GM23338 (cell line): ENCODE data around the gene LRMDA. TPM values are rescaled to one million over a fixed set of nuclear protein-coding genes. Genes with fewer than 3 reads are reported as not detected.

Experiments
- ATAC-seq: fragments of 200-7000 bp; cut with Tn5 transposase; 3 replicates; pipeline ENCODE4 v1.9.1; 2020
- DNase-seq: peaks from one replicate; pipeline ENCODE4 v3.0.0-alpha.2; 2015; ENCODE audit warnings: low spot score
- H2AFZ ChIP-seq: fragments of 200-600 bp; sonication (generic); 2 replicates; pipeline ENCODE4 v1.8.0; 2016; ENCODE audit warnings: antibody characterized with exemption, mild to moderate bottlenecking, moderate library complexity
- H3F3A ChIP-seq: fragments of 200-600 bp; sonication (generic); replicated peaks from 2 replicates; pipeline ENCODE4 v1.8.0; 2017; ENCODE audit warnings: antibody characterized with exemption, mixed run types, low read depth
- H3K27ac ChIP-seq: fragments of 200-600 bp; sonication (generic); 2 replicates; pipeline ENCODE4 v1.6.1; 2016; ENCODE audit warnings: low read depth
- H3K27me3 ChIP-seq: fragments of 200-600 bp; sonication (generic); 2 replicates; pipeline ENCODE4 v1.8.0; 2016; ENCODE audit warnings: mild to moderate bottlenecking, mixed run types, moderate library complexity; ENCODE audit not compliant: insufficient read depth
- H3K36me3 ChIP-seq: fragments of 200-600 bp; sonication (generic); 2 replicates; pipeline ENCODE4 v1.8.0; 2016; ENCODE audit warnings: mild to moderate bottlenecking; ENCODE audit not compliant: insufficient read depth
- H3K4me1 ChIP-seq: fragments of 200-600 bp; sonication (generic); 2 replicates; pipeline ENCODE4 v1.8.0; 2016; ENCODE audit warnings: mild to moderate bottlenecking, moderate library complexity; ENCODE audit not compliant: insufficient read depth
- H3K4me2 ChIP-seq: fragments of 200-600 bp; sonication (generic); 2 replicates; pipeline ENCODE4 v1.7.1; 2017; ENCODE audit warnings: mixed run types
- H3K4me3 ChIP-seq: fragments of 200-600 bp; sonication (generic); 2 replicates; pipeline ENCODE4 v1.6.1; 2016; ENCODE audit warnings: mixed run types
- H3K79me2 ChIP-seq: fragments of 200-600 bp; sonication (generic); replicated peaks from 2 replicates; pipeline ENCODE4 v1.8.0; 2017; ENCODE audit warnings: mild to moderate bottlenecking; ENCODE audit not compliant: insufficient read depth
- H3K9me2 ChIP-seq: fragments of 200-600 bp; sonication (generic); 2 replicates; pipeline ENCODE4 v1.8.0; 2017; ENCODE audit not compliant: insufficient read depth
- H4K20me1 ChIP-seq: fragments of 200-600 bp; sonication (generic); replicated peaks from 2 replicates; pipeline ENCODE4 v1.8.0; 2017; ENCODE audit warnings: mild to moderate bottlenecking; ENCODE audit not compliant: insufficient read depth
- H3K27ac Mint-ChIP-seq: 2 replicates; pipeline ENCODE4 v1.8.0; 2020; ENCODE audit warnings: inconsistent platforms, mild to moderate bottlenecking, moderate library complexity, mixed read lengths
- H3K27me3 Mint-ChIP-seq: 3 replicates; pipeline ENCODE4 v1.8.0; 2022; ENCODE audit warnings: low read depth, mild to moderate bottlenecking, moderate library complexity, mixed read lengths, inconsistent platforms; ENCODE audit not compliant: insufficient read depth, poor library complexity
- H3K36me3 Mint-ChIP-seq: 3 replicates; pipeline ENCODE4 v1.8.0; 2021; ENCODE audit warnings: low read depth, mild to moderate bottlenecking, inconsistent platforms, moderate library complexity, mixed read lengths
- H3K4me1 Mint-ChIP-seq: 3 replicates; pipeline ENCODE4 v1.8.0; 2020; ENCODE audit warnings: mild to moderate bottlenecking, inconsistent platforms, mixed read lengths
- H3K4me3 Mint-ChIP-seq: 3 replicates; pipeline ENCODE4 v1.8.0; 2021; ENCODE audit warnings: moderate library complexity, mild to moderate bottlenecking, inconsistent platforms, mixed read lengths
- H3K9me3 Mint-ChIP-seq: 3 replicates; pipeline ENCODE4 v1.8.0; 2020; ENCODE audit warnings: moderate library complexity, mild to moderate bottlenecking, inconsistent platforms, mixed read lengths
- CREB1 ChIP-seq: fragments of 250-450 bp; sonication (Bioruptor Pico); IDR thresholded peaks from 2 replicates; pipeline ENCODE4 v1.5.0; 2020; ENCODE audit warnings: low read depth, mild to moderate bottlenecking, moderate library complexity
- EZH2 ChIP-seq: fragments of 200-600 bp; sonication (generic); IDR thresholded peaks from one replicate; pipeline ENCODE4 v1.8.0; 2017; ENCODE audit warnings: antibody characterized with exemption, mild to moderate bottlenecking, low read depth; ENCODE audit not compliant: unreplicated experiment
- EZH2phosphoT487 ChIP-seq: fragments of 200-600 bp; sonication (generic); IDR thresholded peaks from one replicate; pipeline ENCODE4 v1.8.1; 2018; ENCODE audit warnings: antibody characterized with exemption; ENCODE audit not compliant: unreplicated experiment
- JUNB ChIP-seq: IDR thresholded peaks from one replicate; pipeline ENCODE4 v1.6.1; 2016; ENCODE audit warnings: antibody characterized with exemption; ENCODE audit not compliant: unreplicated experiment
- NANOG ChIP-seq: IDR thresholded peaks from 2 replicates; pipeline ENCODE4 v1.6.1; 2016; ENCODE audit warnings: antibody characterized with exemption, borderline replicate concordance
- POLR2AphosphoS5 ChIP-seq: IDR thresholded peaks from 2 replicates; pipeline ENCODE4 v1.6.1; 2016; ENCODE audit warnings: antibody characterized with exemption, low read depth
- ZNF331 ChIP-seq: fragments of 250-450 bp; sonication (Bioruptor Pico); IDR thresholded peaks from 2 replicates; pipeline ENCODE4 v1.5.0; 2020; ENCODE audit warnings: low read depth, mild to moderate bottlenecking, moderate library complexity
- polyA plus RNA-seq: library from polyadenylated mRNA; unstranded; fragments of >200 nt; fragmentation: Nextera tagmentation; extraction: Ambion mirVana; gene quantifications from 2 replicates; pipeline ENCODE4 v1.2.1, GENCODE V29; 2016
- total RNA-seq: library from RNA; depleted of rRNA; stranded (reverse); fragments of >200 nt; shearing (Covaris generic); gene quantifications from 2 replicates; pipeline ENCODE4 v1.2.3, GENCODE V29; 2014
- TF ChIP-seq, protein P1 (sequence below): IDR thresholded peaks from one replicate; pipeline ENCODE4 v1.6.1; 2018; ENCODE audit warnings: antibody characterized with exemption; ENCODE audit not compliant: unreplicated experiment
- TF ChIP-seq, protein P2 (sequence below): IDR thresholded peaks from 2 replicates; pipeline ENCODE4 v1.6.1; 2016; ENCODE audit warnings: antibody characterized with exemption

LRMDA gene
- total and polyA plus RNA-seq, 2 experiments from 2014 or later, result 0.90 to 1.8 TPM

GRCh38 chr10:76024460-76025123, 593.2 kb downstream of the LRMDA start (continued):
- TF ChIP-seq EZH2 (no peak), ZNF331 (CRISPR knock-in tag) (no peak), EZH2phosphoT487 (no peak), JUNB (no peak), NANOG (no peak)
- TF ChIP-seq, protein P1, sequence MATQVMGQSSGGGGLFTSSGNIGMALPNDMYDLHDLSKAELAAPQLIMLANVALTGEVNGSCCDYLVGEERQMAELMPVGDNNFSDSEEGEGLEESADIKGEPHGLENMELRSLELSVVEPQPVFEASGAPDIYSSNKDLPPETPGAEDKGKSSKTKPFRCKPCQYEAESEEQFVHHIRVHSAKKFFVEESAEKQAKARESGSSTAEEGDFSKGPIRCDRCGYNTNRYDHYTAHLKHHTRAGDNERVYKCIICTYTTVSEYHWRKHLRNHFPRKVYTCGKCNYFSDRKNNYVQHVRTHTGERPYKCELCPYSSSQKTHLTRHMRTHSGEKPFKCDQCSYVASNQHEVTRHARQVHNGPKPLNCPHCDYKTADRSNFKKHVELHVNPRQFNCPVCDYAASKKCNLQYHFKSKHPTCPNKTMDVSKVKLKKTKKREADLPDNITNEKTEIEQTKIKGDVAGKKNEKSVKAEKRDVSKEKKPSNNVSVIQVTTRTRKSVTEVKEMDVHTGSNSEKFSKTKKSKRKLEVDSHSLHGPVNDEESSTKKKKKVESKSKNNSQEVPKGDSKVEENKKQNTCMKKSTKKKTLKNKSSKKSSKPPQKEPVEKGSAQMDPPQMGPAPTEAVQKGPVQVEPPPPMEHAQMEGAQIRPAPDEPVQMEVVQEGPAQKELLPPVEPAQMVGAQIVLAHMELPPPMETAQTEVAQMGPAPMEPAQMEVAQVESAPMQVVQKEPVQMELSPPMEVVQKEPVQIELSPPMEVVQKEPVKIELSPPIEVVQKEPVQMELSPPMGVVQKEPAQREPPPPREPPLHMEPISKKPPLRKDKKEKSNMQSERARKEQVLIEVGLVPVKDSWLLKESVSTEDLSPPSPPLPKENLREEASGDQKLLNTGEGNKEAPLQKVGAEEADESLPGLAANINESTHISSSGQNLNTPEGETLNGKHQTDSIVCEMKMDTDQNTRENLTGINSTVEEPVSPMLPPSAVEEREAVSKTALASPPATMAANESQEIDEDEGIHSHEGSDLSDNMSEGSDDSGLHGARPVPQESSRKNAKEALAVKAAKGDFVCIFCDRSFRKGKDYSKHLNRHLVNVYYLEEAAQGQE, result no peak

GRCh38 chr10:76025124-76025477, 593.7 kb downstream of the LRMDA start:
- no peak for DNase-seq
- Histone ChIP-seq H3K4me3 (no peak overlapping the region), H3K9me2 (peaks cover 10% of the 10 kb centered on the region; the same call in 1 of the 2 replicates), H3K27ac (no peak overlapping the region), H3K27me3 (no peaks in the 10 kb centered on the region), H3K4me2 (no peak overlapping the region), H4K20me1 (no peaks in the 10 kb centered on the region), H3F3A (no peaks in the 10 kb centered on the region), H2AFZ (no peak overlapping the region), H3K4me1 (no peaks in the 10 kb centered on the region), H3K79me2 (no peaks in the 10 kb centered on the region), H3K36me3 (no peaks in the 10 kb centered on the region)
- no peaks in the 10 kb centered on the region for H3K4me1 Mint-ChIP-seq
- peaks cover 1% of the 10 kb centered on the region for H3K27me3 Mint-ChIP-seq
- no peaks in the 10 kb centered on the region; the same call in 2 of the 3 replicates for H3K9me3 Mint-ChIP-seq
- no peak overlapping the region for H3K4me3 Mint-ChIP-seq
- H3K36me3 Mint-ChIP-seq, result no peaks in the 10 kb centered on the region
- TF ChIP-seq NANOG, result no peak
- TF ChIP-seq POLR2AphosphoS5, result no peak
- TF ChIP-seq JUNB, result no peak
- TF ChIP-seq CREB1, result no peak
- TF ChIP-seq, protein P2, sequence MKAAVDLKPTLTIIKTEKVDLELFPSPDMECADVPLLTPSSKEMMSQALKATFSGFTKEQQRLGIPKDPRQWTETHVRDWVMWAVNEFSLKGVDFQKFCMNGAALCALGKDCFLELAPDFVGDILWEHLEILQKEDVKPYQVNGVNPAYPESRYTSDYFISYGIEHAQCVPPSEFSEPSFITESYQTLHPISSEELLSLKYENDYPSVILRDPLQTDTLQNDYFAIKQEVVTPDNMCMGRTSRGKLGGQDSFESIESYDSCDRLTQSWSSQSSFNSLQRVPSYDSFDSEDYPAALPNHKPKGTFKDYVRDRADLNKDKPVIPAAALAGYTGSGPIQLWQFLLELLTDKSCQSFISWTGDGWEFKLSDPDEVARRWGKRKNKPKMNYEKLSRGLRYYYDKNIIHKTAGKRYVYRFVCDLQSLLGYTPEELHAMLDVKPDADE, result no peak
- no peak for ATAC-seq
- no peak overlapping the region for H3K27ac Mint-ChIP-seq
